Inflammatory macrophage treated with lipopolysaccharide for 1 hour (primary cell): ENCODE measurements around the gene PPP1R14B.
A peak's percentile ranks its signal among the peaks of the same experiment; 100 is the strongest.

ENCODE experiments used
- DNase-seq, 2 donors: peaks; one replicate each; pipeline ENCODE4 v3.0.0-alpha.2; 2020 to 2022

The PPP1R14B gene

GRCh38 chr11:64281957-64282770, 35.4 kb upstream of the PPP1R14B start:
- no peak for DNase-seq

GRCh38 chr11:64278576-64279190, 31.9 kb upstream of the PPP1R14B start:
- no peak for DNase-seq

- DNase-seq, result peak; percentile 50 to 76
Measured at GRCh38 chr11:64276653-64277431, 30.1 kb upstream of the PPP1R14B start.

- DNase-seq, result no peak
Measured at GRCh38 chr11:64275841-64276240, 29.1 kb upstream of the PPP1R14B start.

GRCh38 chr11:64275031-64275800, 28.5 kb upstream of the PPP1R14B start:
- DNase-seq, result no peak

- peak; percentile 98 to 100 for DNase-seq
Measured at GRCh38 chr11:64269540-64270220, 22.9 kb upstream of the PPP1R14B start.

GRCh38 chr11:64268893-64269539, 22.3 kb upstream of the PPP1R14B start:
- peak; percentile 38 to 69 for DNase-seq

- DNase-seq, result peak in 1 of 2 donors; percentile 18
Measured at GRCh38 chr11:64268025-64268892, 21.5 kb upstream of the PPP1R14B start.

- no peak for DNase-seq
Measured at GRCh38 chr11:64267207-64267945, 20.6 kb upstream of the PPP1R14B start.

GRCh38 chr11:64266339-64266738, 19.6 kb upstream of the PPP1R14B start:
- DNase-seq, result no peak

- no peak for DNase-seq
Measured at GRCh38 chr11:64265176-64266160, 18.7 kb upstream of the PPP1R14B start.

- no peak for DNase-seq
Measured at GRCh38 chr11:64264371-64264852, 17.7 kb upstream of the PPP1R14B start.

GRCh38 chr11:64263947-64264317, 17.2 kb upstream of the PPP1R14B start:
- no peak for DNase-seq

- DNase-seq, result no peak
Measured at GRCh38 chr11:64263021-64263946, 16.5 kb upstream of the PPP1R14B start.

- no peak for DNase-seq
Measured at GRCh38 chr11:64262271-64263002, 15.7 kb upstream of the PPP1R14B start.

- DNase-seq, result no peak
Measured at GRCh38 chr11:64261556-64262080, 14.9 kb upstream of the PPP1R14B start.
